ENCODE results near the gene ACAD11.

DNA sequence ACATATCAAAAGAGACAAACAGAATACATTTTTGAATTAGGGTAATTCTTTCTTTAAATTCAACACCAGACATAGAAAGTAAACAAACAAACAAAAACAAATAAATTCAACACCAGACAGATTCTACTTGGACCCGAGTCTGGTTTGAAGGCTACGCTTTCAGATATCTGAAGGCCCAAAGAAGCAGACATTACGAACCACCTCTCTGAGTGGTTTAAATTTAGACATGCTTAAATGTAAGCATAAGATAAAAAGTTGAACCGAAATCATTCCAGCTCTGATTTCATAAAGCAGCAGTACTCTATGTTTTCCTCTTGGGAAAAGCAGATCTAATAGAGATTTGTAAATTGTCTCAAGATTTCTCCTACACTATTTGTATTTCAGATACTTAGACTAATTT lies 30.4 kb upstream of the ACAD11 start:
- no peak for TF ChIP-seq GATA2 (IDR thresholded peaks at IDR 0.05; ENCODE audit: low read depth, low read length)
- TF ChIP-seq GATA3 (IDR thresholded peaks at IDR 0.05; ENCODE audit: low read depth, low read length): no peak

All from SH-SY5Y (cell line).